Measurements from ENCODE around the gene GAB1. TPM values are rescaled to one million over a fixed set of nuclear protein-coding genes. Genes with fewer than 3 reads are reported as not detected.

GAB1 gene
- total and polyA plus RNA-seq, 4 experiments from 2014 or later: 0.26 to 0.78 TPM; not detected in 2

DNA sequence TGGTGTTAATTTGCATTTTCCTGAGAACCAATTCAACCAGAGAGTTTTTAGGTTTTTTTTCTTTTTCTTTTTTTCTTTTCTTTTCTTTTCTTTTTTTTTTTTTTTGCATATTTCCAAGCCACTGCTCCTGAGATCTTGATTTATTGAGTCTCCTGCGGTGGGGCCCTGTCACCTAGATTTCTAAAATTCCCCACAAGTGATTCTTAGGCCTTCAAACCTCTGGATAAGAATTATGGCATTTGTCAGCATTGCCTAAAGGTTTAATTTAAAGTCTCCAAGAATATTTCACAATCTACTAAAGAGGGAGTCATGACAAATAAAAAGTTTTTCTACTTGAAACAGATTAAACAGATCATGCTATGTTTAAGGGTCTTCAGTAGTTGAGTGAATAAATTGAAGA is 84.9 kb downstream of the GAB1 start:
- H3K27me3 Mint-ChIP-seq: peaks cover 11 to 20% of the 10 kb centered on the region in 2 donors
- H3K36me3 ChIP-seq (ENCODE audit: insufficient read depth, low read length): no peaks in the 10 kb centered on the region

DNA sequence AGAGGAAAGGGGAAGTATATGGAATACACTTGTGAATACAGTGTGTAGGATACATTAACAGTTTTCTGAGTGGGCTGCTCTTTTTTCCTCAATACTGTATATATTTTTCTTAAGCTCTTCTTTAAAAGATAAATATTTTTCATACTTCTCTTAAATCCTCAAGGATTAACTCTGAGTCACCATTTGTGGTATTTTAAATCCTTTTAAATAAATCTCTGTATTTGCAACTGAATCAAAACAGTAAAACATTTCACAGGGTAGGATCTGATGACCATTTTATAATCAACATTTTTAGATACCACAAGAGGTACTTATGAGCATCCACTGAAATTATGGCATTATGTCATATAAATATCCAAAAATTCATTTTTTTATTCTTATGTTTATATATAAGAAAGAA is 87.6 kb downstream of the GAB1 start:
- Mint-ChIP-seq H3K27me3 (peaks cover 6 to 10% of the 10 kb centered on the region in 2 donors), H3K4me1 (no peaks in the 10 kb centered on the region), H3K27ac (no peak overlapping the region), H3K4me3 (no peak overlapping the region), H3K9me3 (peaks cover 0 to 3% (median 0%) of the 10 kb centered on the region in 8 donors), H3K36me3 (no peaks in the 10 kb centered on the region)
- Histone ChIP-seq H3K4me3 (ENCODE audit: low read length in 2 of 2) (no peak overlapping the region), H3K27ac (ENCODE audit: low read depth, low read length) (no peak overlapping the region), H3K4me1 (ENCODE audit: insufficient read depth, low read length) (no peaks in the 10 kb centered on the region), H3K27me3 (ENCODE audit: insufficient read depth, low read length) (no peaks in the 10 kb centered on the region), H3K36me3 (ENCODE audit: insufficient read depth, low read length) (no peaks in the 10 kb centered on the region), H3K9me3 (ENCODE audit: control insufficient read depth in 1 of 2, low read length in 2 of 2) (no peaks in the 10 kb centered on the region)
- CTCF ChIA-PET (ENCODE audit: partially characterized antibody): no interaction called here
- POLR2A ChIA-PET (ENCODE audit: partially characterized antibody): no interaction called here
- intact Hi-C loops (cut with micrococcal nuclease): no loop called here
- no peak for DNase-seq

More for the DNA sequence above, 84.9 kb downstream of the GAB1 start:
- intact Hi-C loops (cut with micrococcal nuclease): no loop called here
- Mint-ChIP-seq H3K4me3 (no peak overlapping the region), H3K9me3 (peaks cover 0 to 3% (median 0%) of the 10 kb centered on the region in 8 donors), H3K27ac (no peak overlapping the region), H3K36me3 (no peaks in the 10 kb centered on the region), H3K4me1 (no peaks in the 10 kb centered on the region)
- no peaks in the 10 kb centered on the region for H3K9me3 ChIP-seq (ENCODE audit: control insufficient read depth in 1 of 2, low read length in 2 of 2)
- POLR2A ChIA-PET (ENCODE audit: partially characterized antibody): no interaction called here
- CTCF ChIA-PET (ENCODE audit: partially characterized antibody): no interaction called here
- no peaks in the 10 kb centered on the region for H3K4me1 ChIP-seq (ENCODE audit: insufficient read depth, low read length)
- no peak for DNase-seq
- no peak overlapping the region for H3K4me3 ChIP-seq (ENCODE audit: low read length in 2 of 2)
- no peaks in the 10 kb centered on the region for H3K27me3 ChIP-seq (ENCODE audit: insufficient read depth, low read length)
- H3K27ac ChIP-seq (ENCODE audit: low read depth, low read length): no peak overlapping the region

DNA sequence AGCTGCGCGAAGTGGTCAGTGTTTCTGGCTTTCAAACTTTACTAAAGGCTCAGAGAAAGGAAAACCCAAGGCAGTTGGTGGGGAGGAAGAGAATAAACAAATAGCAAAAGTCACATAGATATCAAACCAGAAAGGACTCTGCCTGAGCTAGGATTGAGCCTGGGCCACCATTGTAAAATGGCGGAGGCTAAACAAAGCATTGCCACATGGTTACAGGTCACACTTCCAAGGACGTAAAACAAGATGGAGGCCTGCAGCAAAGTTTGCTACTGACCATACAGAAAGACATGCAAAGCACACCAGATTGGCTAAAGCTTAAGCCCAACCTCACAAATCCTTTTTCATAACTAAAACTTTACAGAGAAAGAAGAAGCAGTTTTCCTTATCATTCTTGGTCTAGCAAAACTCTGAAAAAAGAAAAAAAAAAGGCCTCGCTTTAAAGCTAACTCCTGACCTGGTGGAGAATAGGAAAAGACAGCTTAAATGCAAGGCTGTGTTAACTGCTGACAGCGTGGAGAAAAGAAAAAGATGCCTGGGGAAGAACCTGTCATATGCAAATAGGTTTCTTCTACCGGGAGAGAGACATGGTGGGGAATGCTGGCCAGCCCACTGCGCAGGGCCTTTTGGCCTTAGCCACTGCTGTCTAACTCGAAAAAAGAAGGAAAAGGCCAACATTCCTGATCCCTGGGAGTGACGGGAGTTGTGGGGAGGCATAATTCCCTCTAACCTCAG is 95.0 kb downstream of the GAB1 start:
- peaks cover 0 to 21% (median 9%) of the 10 kb centered on the region in 8 donors for H3K9me3 Mint-ChIP-seq
- intact Hi-C loops (cut with micrococcal nuclease): no loop called here
- no peaks in the 10 kb centered on the region for H3K36me3 Mint-ChIP-seq
- no peak for DNase-seq
- H3K36me3 ChIP-seq (ENCODE audit: insufficient read depth, low read length): no peaks in the 10 kb centered on the region
- H3K9me3 ChIP-seq (ENCODE audit: control insufficient read depth in 1 of 2, low read length in 2 of 2): no peaks in the 10 kb centered on the region
- H3K4me3 ChIP-seq (ENCODE audit: low read length in 2 of 2): no peak overlapping the region
- H3K27me3 ChIP-seq (ENCODE audit: insufficient read depth, low read length): no peaks in the 10 kb centered on the region
- no peak overlapping the region for H3K27ac ChIP-seq (ENCODE audit: low read depth, low read length)
- H3K4me1 ChIP-seq (ENCODE audit: insufficient read depth, low read length): no peaks in the 10 kb centered on the region
- no peak overlapping the region for H3K4me3 Mint-ChIP-seq
- H3K27me3 Mint-ChIP-seq: peaks cover 0 to 2% of the 10 kb centered on the region in 2 donors
- ChIA-PET POLR2A (ENCODE audit: partially characterized antibody) (no interaction called here), CTCF (ENCODE audit: partially characterized antibody) (no interaction called here)
- H3K27ac Mint-ChIP-seq: no peak overlapping the region
- H3K4me1 Mint-ChIP-seq: no peaks in the 10 kb centered on the region

DNA sequence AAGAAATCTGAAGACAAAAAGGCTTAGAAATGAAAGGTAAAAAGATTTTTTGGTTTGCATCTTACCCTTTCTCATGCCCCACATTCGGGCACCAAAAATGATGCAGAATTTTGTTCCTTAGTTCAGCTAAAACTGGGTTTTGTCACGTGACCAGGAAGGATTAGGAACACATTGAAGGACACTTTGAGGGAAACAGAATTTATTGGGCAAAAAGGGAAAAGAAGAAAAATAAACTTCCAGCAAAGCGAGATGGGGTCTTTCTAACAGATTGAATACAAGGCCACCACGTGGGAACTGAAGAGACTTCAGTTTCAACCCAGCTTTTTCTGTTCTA is 95.5 kb downstream of the GAB1 start:
- no peaks in the 10 kb centered on the region for H3K4me1 Mint-ChIP-seq
- H3K27ac Mint-ChIP-seq: no peak overlapping the region
- no peak overlapping the region for H3K4me3 Mint-ChIP-seq
- H3K9me3 Mint-ChIP-seq: peaks cover 0 to 21% (median 9%) of the 10 kb centered on the region in 8 donors
- no peaks in the 10 kb centered on the region for H3K36me3 Mint-ChIP-seq
- Histone ChIP-seq H3K4me1 (ENCODE audit: insufficient read depth, low read length) (no peaks in the 10 kb centered on the region), H3K27ac (ENCODE audit: low read depth, low read length) (no peak overlapping the region), H3K9me3 (ENCODE audit: control insufficient read depth in 1 of 2, low read length in 2 of 2) (no peaks in the 10 kb centered on the region), H3K27me3 (ENCODE audit: insufficient read depth, low read length) (no peaks in the 10 kb centered on the region), H3K36me3 (ENCODE audit: insufficient read depth, low read length) (no peaks in the 10 kb centered on the region), H3K4me3 (ENCODE audit: low read length in 2 of 2) (no peak overlapping the region)
- ChIA-PET CTCF (ENCODE audit: partially characterized antibody) (no interaction called here), POLR2A (ENCODE audit: partially characterized antibody) (no interaction called here)
- intact Hi-C loops (cut with micrococcal nuclease): no loop called here
- H3K27me3 Mint-ChIP-seq: peaks cover 0 to 2% of the 10 kb centered on the region in 2 donors
- DNase-seq: no peak

DNA sequence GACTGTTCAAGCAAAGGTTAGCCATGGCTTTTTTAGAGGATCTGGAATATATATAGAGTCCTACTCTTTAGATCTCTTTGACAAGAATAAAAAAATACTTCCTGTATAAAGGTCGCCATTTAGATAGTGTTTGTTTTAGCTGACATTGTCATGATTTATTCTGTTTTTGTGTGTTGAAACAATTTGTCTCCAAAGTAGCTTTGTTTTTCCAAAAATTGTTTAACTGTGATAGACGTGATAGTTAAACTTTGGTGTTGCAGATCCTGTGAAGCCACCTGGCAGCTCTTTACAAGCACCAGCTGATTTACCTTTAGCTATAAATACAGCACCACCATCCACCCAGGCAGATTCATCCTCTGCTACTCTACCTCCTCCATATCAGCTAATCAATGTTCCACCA is 96.6 kb downstream of the GAB1 start:
- Mint-ChIP-seq H3K4me3 (no peak overlapping the region), H3K36me3 (no peaks in the 10 kb centered on the region), H3K9me3 (peaks cover 0 to 18% (median 9%) of the 10 kb centered on the region in 8 donors), H3K27ac (no peak overlapping the region), H3K4me1 (no peaks in the 10 kb centered on the region), H3K27me3 (peaks cover 0 to 2% of the 10 kb centered on the region in 2 donors)
- Histone ChIP-seq H3K9me3 (ENCODE audit: control insufficient read depth in 1 of 2, low read length in 2 of 2) (no peaks in the 10 kb centered on the region), H3K4me3 (ENCODE audit: low read length in 2 of 2) (no peak overlapping the region), H3K27me3 (ENCODE audit: insufficient read depth, low read length) (no peaks in the 10 kb centered on the region), H3K4me1 (ENCODE audit: insufficient read depth, low read length) (no peaks in the 10 kb centered on the region), H3K36me3 (ENCODE audit: insufficient read depth, low read length) (no peaks in the 10 kb centered on the region), H3K27ac (ENCODE audit: low read depth, low read length) (no peak overlapping the region)
- CTCF ChIA-PET (ENCODE audit: partially characterized antibody): no interaction called here
- intact Hi-C loops (cut with micrococcal nuclease): no loop called here
- DNase-seq: no peak
- POLR2A ChIA-PET (ENCODE audit: partially characterized antibody): no interaction called here

DNA sequence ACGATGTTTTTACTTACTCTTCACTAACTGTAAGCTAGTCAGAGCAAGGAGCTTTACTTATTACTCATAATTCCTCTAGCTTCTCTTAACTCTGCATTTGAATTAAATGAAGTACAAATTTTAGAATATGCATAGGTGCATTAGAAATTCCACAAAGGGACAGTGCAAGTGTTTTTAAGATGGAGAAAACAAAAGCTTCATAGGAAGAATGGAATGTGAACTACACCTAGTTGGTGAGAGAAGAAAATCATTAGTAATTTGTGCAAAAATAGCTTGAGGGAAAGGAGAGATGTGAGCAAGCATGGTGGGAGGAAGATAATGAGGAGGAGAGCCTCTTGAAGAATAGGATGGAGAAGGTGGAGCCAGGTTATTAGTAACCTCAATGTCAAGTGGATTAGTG is 99.3 kb downstream of the GAB1 start:
- no peak overlapping the region for H3K27ac ChIP-seq (ENCODE audit: low read depth, low read length)
- POLR2A ChIA-PET (ENCODE audit: partially characterized antibody): no interaction called here
- DNase-seq: no peak
- no peaks in the 10 kb centered on the region for H3K4me1 ChIP-seq (ENCODE audit: insufficient read depth, low read length)
- Mint-ChIP-seq H3K4me1 (no peaks in the 10 kb centered on the region), H3K27ac (no peak overlapping the region), H3K4me3 (no peak overlapping the region), H3K36me3 (no peaks in the 10 kb centered on the region), H3K27me3 (peaks cover 2 to 5% of the 10 kb centered on the region in 2 donors), H3K9me3 (peaks cover 0 to 12% (median 6%) of the 10 kb centered on the region in 8 donors)
- intact Hi-C loops (cut with micrococcal nuclease): no loop called here
- H3K36me3 ChIP-seq (ENCODE audit: insufficient read depth, low read length): no peaks in the 10 kb centered on the region
- H3K27me3 ChIP-seq (ENCODE audit: insufficient read depth, low read length): no peaks in the 10 kb centered on the region
- CTCF ChIA-PET (ENCODE audit: partially characterized antibody): no interaction called here
- no peaks in the 10 kb centered on the region for H3K9me3 ChIP-seq (ENCODE audit: control insufficient read depth in 1 of 2, low read length in 2 of 2)
- H3K4me3 ChIP-seq (ENCODE audit: low read length in 2 of 2): no peak overlapping the region

DNA sequence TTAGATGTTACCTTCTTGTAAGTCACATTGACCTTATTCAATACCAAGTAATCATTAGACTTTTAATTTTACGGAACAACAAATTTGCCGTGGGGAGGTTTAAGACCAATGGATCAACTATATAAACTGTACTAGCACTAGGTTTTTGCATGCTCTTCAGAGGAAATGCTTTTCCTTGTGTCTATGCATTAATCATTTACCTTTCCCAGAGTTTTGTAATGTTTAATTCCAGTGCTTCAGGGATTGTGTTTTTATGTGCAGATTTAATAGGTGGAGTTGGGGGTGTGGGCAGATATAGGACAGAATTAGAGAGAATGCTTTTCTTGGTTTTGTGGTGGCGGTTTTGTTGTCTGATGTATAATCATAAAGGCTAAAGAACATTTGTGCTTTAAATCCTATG is 100.8 kb downstream of the GAB1 start:
- peaks cover 2 to 5% of the 10 kb centered on the region in 2 donors for H3K27me3 Mint-ChIP-seq
- DNase-seq: no peak
- Histone ChIP-seq H3K4me1 (ENCODE audit: insufficient read depth, low read length) (no peaks in the 10 kb centered on the region), H3K9me3 (ENCODE audit: control insufficient read depth in 1 of 2, low read length in 2 of 2) (no peaks in the 10 kb centered on the region), H3K36me3 (ENCODE audit: insufficient read depth, low read length) (no peaks in the 10 kb centered on the region), H3K27ac (ENCODE audit: low read depth, low read length) (no peak overlapping the region), H3K4me3 (ENCODE audit: low read length in 2 of 2) (no peak overlapping the region), H3K27me3 (ENCODE audit: insufficient read depth, low read length) (no peaks in the 10 kb centered on the region)
- H3K9me3 Mint-ChIP-seq: peaks cover 0 to 3% (median 0%) of the 10 kb centered on the region in 8 donors
- H3K4me1 Mint-ChIP-seq: no peaks in the 10 kb centered on the region
- H3K4me3 Mint-ChIP-seq: no peak overlapping the region
- no peak overlapping the region for H3K27ac Mint-ChIP-seq
- CTCF ChIA-PET (ENCODE audit: partially characterized antibody): no interaction called here
- H3K36me3 Mint-ChIP-seq: no peaks in the 10 kb centered on the region
- POLR2A ChIA-PET (ENCODE audit: partially characterized antibody): no interaction called here
- intact Hi-C loops (cut with micrococcal nuclease): no loop called here

DNA sequence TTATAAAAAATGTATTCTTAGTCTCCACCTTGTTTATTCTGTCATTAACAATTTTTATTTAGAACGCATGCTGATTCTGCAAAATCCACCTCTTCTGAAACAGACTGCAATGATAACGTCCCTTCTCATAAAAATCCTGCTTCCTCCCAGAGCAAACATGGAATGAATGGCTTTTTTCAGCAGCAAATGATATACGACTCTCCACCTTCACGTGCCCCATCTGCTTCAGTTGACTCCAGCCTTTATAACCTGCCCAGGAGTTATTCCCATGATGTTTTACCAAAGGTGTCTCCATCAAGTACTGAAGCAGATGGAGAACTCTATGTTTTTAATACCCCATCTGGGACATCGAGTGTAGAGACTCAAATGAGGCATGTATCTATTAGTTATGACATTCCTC is 101.3 kb downstream of the GAB1 start:
- H3K9me3 ChIP-seq (ENCODE audit: control insufficient read depth in 1 of 2, low read length in 2 of 2): no peaks in the 10 kb centered on the region
- Mint-ChIP-seq H3K4me3 (no peak overlapping the region), H3K9me3 (peaks cover 0 to 2% (median 0%) of the 10 kb centered on the region in 8 donors), H3K27ac (no peak overlapping the region), H3K27me3 (peaks cover 2 to 5% of the 10 kb centered on the region in 2 donors), H3K4me1 (no peaks in the 10 kb centered on the region), H3K36me3 (no peaks in the 10 kb centered on the region)
- no peaks in the 10 kb centered on the region for H3K27me3 ChIP-seq (ENCODE audit: insufficient read depth, low read length)
- no peak overlapping the region for H3K4me3 ChIP-seq (ENCODE audit: low read length in 2 of 2)
- intact Hi-C loops (cut with micrococcal nuclease): no loop called here
- ChIA-PET POLR2A (ENCODE audit: partially characterized antibody) (no interaction called here), CTCF (ENCODE audit: partially characterized antibody) (no interaction called here)
- no peak overlapping the region for H3K27ac ChIP-seq (ENCODE audit: low read depth, low read length)
- DNase-seq: no peak
- H3K36me3 ChIP-seq (ENCODE audit: insufficient read depth, low read length): no peaks in the 10 kb centered on the region
- H3K4me1 ChIP-seq (ENCODE audit: insufficient read depth, low read length): no peaks in the 10 kb centered on the region
